ENCODE measurements around the gene GID8. TPM values are rescaled to one million over a fixed set of nuclear protein-coding genes. Genes with fewer than 3 reads are reported as not detected.

Gene GID8
- total and polyA plus RNA-seq, 2 experiments from 2014 or later: 17.6 to 31.0 TPM

- H3K9me3 ChIP-seq (ENCODE audit: low read depth): no peaks in the 10 kb centered on the region
- no peaks in the 10 kb centered on the region for H3K27me3 ChIP-seq (replicated peaks; ENCODE audit: insufficient read depth)
- peaks cover 100% of the 10 kb centered on the region for H3K79me2 ChIP-seq (ENCODE audit: insufficient read depth)
- no peak overlapping the region for H3K27ac ChIP-seq
- H2AFZ ChIP-seq: no peak overlapping the region
- 87 to 88% methylated on average over 18 of the region's 18 CpGs for WGBS, 2 experiments (ENCODE audit: low coverage in 1 of 2, low lambda C conversion rate in 2 of 2, missing lambda C conversion rate in 2 of 2)
- no peak overlapping the region for H3K4me3 ChIP-seq
- no peaks in the 10 kb centered on the region for H3K4me1 ChIP-seq (ENCODE audit: insufficient read depth)
- H3K4me2 ChIP-seq (ENCODE audit: unreplicated experiment): no peak overlapping the region
- no peak overlapping the region for H3K9ac ChIP-seq
- H3K36me3 ChIP-seq (ENCODE audit: low read depth): peaks cover 52% of the 10 kb centered on the region
- in situ Hi-C loops (cut with MboI): no loop called here
- no peaks in the 10 kb centered on the region for H3K9me2 ChIP-seq (ENCODE audit: insufficient read depth)
- no peaks in the 10 kb centered on the region; the same call in 1 of the 2 replicates for H3F3A ChIP-seq (ENCODE audit: insufficient read depth)
- TF ChIP-seq EZH2phosphoT487 (IDR thresholded peaks at IDR 0.05; ENCODE audit: insufficient read depth, low read depth) (no peak), EZH2 (IDR thresholded peaks at IDR 0.05; ENCODE audit: insufficient read depth, poor library complexity, severe bottlenecking) (no peak)
- no peak for DNase-seq
- H4K20me1 ChIP-seq (ENCODE audit: insufficient read depth): peaks cover 7% of the 10 kb centered on the region; the same call in 1 of the 2 replicates
Observed at GRCh38 chr20:62908971-62909791, 28.8 kb upstream of the GID8 start.

GRCh38 chr20:62910217-62910766 lies 27.7 kb upstream of the GID8 start:
- Histone ChIP-seq H3K36me3 (ENCODE audit: low read depth) (peaks cover 41% of the 10 kb centered on the region), H3K4me1 (ENCODE audit: insufficient read depth) (no peaks in the 10 kb centered on the region), H3F3A (ENCODE audit: insufficient read depth) (no peaks in the 10 kb centered on the region), H2AFZ (no peak overlapping the region), H3K9me3 (ENCODE audit: low read depth) (no peaks in the 10 kb centered on the region), H3K9ac (no peak overlapping the region), H3K9me2 (ENCODE audit: insufficient read depth) (no peaks in the 10 kb centered on the region), H3K4me3 (no peak overlapping the region), H3K27ac (no peak overlapping the region), H3K4me2 (ENCODE audit: unreplicated experiment) (no peak overlapping the region), H3K27me3 (replicated peaks; ENCODE audit: insufficient read depth) (no peaks in the 10 kb centered on the region), H3K79me2 (ENCODE audit: insufficient read depth) (peaks cover 100% of the 10 kb centered on the region), H4K20me1 (ENCODE audit: insufficient read depth) (peaks cover 7% of the 10 kb centered on the region; the same call in 1 of the 2 replicates)
- DNase-seq: no peak
- in situ Hi-C loops (cut with MboI): no loop called here
- 90 to 91% methylated on average over 11 of the region's 11 CpGs for WGBS, 2 experiments (ENCODE audit: low coverage in 1 of 2, low lambda C conversion rate in 2 of 2, missing lambda C conversion rate in 2 of 2)
- no peak for TF ChIP-seq EZH2 (IDR thresholded peaks at IDR 0.05; ENCODE audit: insufficient read depth, poor library complexity, severe bottlenecking)
- TF ChIP-seq EZH2phosphoT487 (IDR thresholded peaks at IDR 0.05; ENCODE audit: insufficient read depth, low read depth): no peak

GRCh38 chr20:62910777-62911497 lies 27.0 kb upstream of the GID8 start:
- H3K9me3 ChIP-seq (ENCODE audit: low read depth): no peaks in the 10 kb centered on the region
- no peaks in the 10 kb centered on the region for H3K27me3 ChIP-seq (replicated peaks; ENCODE audit: insufficient read depth)
- H3F3A ChIP-seq (ENCODE audit: insufficient read depth): no peaks in the 10 kb centered on the region
- peaks cover 7% of the 10 kb centered on the region for H4K20me1 ChIP-seq (ENCODE audit: insufficient read depth)
- no peak overlapping the region for H3K4me2 ChIP-seq (ENCODE audit: unreplicated experiment)
- no peak for DNase-seq
- 95% methylated on average over 42 to 45 of the region's 45 CpGs for WGBS, 2 experiments (ENCODE audit: low coverage in 1 of 2, low lambda C conversion rate in 2 of 2, missing lambda C conversion rate in 2 of 2)
- in situ Hi-C loops (cut with MboI): no loop called here
- H3K36me3 ChIP-seq (ENCODE audit: low read depth): peaks cover 35% of the 10 kb centered on the region
- peaks cover 100% of the 10 kb centered on the region for H3K79me2 ChIP-seq (ENCODE audit: insufficient read depth)
- no peaks in the 10 kb centered on the region for H3K4me1 ChIP-seq (ENCODE audit: insufficient read depth)
- TF ChIP-seq EZH2phosphoT487 (IDR thresholded peaks at IDR 0.05; ENCODE audit: insufficient read depth, low read depth) (no peak), EZH2 (IDR thresholded peaks at IDR 0.05; ENCODE audit: insufficient read depth, poor library complexity, severe bottlenecking) (no peak)
- H3K27ac ChIP-seq: no peak overlapping the region
- no peaks in the 10 kb centered on the region for H3K9me2 ChIP-seq (ENCODE audit: insufficient read depth)
- H2AFZ ChIP-seq: no peak overlapping the region
- no peak overlapping the region for H3K4me3 ChIP-seq
- H3K9ac ChIP-seq: no peak overlapping the region

- no peaks in the 10 kb centered on the region for H3K9me3 ChIP-seq (ENCODE audit: low read depth)
- no peak overlapping the region for H3K27ac ChIP-seq
- in situ Hi-C loops (cut with MboI): no loop called here
- H3K9ac ChIP-seq: no peak overlapping the region
- peaks cover 11% of the 10 kb centered on the region for H4K20me1 ChIP-seq (ENCODE audit: insufficient read depth)
- H3K4me2 ChIP-seq (ENCODE audit: unreplicated experiment): no peak overlapping the region
- no peaks in the 10 kb centered on the region for H3K9me2 ChIP-seq (ENCODE audit: insufficient read depth)
- no peak for DNase-seq
- H3F3A ChIP-seq (ENCODE audit: insufficient read depth): no peaks in the 10 kb centered on the region
- WGBS, 2 experiments (ENCODE audit: low coverage in 1 of 2, low lambda C conversion rate in 2 of 2, missing lambda C conversion rate in 2 of 2): 81 to 85% methylated on average over 10 of the region's 10 CpGs
- H3K79me2 ChIP-seq (ENCODE audit: insufficient read depth): peaks cover 100% of the 10 kb centered on the region
- H3K4me1 ChIP-seq (ENCODE audit: insufficient read depth): no peaks in the 10 kb centered on the region
- TF ChIP-seq EZH2phosphoT487 (IDR thresholded peaks at IDR 0.05; ENCODE audit: insufficient read depth, low read depth) (no peak), EZH2 (IDR thresholded peaks at IDR 0.05; ENCODE audit: insufficient read depth, poor library complexity, severe bottlenecking) (no peak)
- no peaks in the 10 kb centered on the region for H3K27me3 ChIP-seq (replicated peaks; ENCODE audit: insufficient read depth)
- H2AFZ ChIP-seq: no peak overlapping the region
- peaks cover 27% of the 10 kb centered on the region for H3K36me3 ChIP-seq (ENCODE audit: low read depth)
- no peak overlapping the region for H3K4me3 ChIP-seq
Observed at GRCh38 chr20:62911701-62912280, 26.2 kb upstream of the GID8 start.

Measured in GM23248 (cell line).